Measurements from ENCODE around the gene SUN3.

SUN3 gene

GRCh38 chr7:48035301-48035966 is 6.5 kb upstream of the SUN3 start, which contains the start of gene C7orf57:
Gene C7orf57 (plus strand): TSS chr7:48035543. CDS start chr7:48036309, 766 bp downstream.
- peak within 1 kb of the TSS; percentile 48 to 65 for H3K4me3 ChIP-seq (replicated peaks in 1 of 2; ENCODE audit: low read depth in 2 of 2, low read length in 2 of 2)
- no peak for TF ChIP-seq CTCF (IDR thresholded peaks at IDR 0.05; ENCODE audit: low read depth, low read length)
- peak; percentile 83 to 88 for DNase-seq (ENCODE audit: low read depth in 2 of 2)

GRCh38 chr7:48033922-48034321 is 5.0 kb upstream of the SUN3 start:
- no peak for TF ChIP-seq CTCF (IDR thresholded peaks at IDR 0.05; ENCODE audit: low read depth, low read length)
- peak in 1 of 2 donors; percentile 45 for DNase-seq (ENCODE audit: low read depth in 2 of 2)

GRCh38 chr7:48031111-48031510 is 2.2 kb upstream of the SUN3 start:
- TF ChIP-seq CTCF (IDR thresholded peaks at IDR 0.05; ENCODE audit: low read depth, low read length) = no peak
- H3K4me3 ChIP-seq (replicated peaks in 1 of 2; ENCODE audit: low read depth in 2 of 2, low read length in 2 of 2) = no peak overlapping the region
- no peak for DNase-seq (ENCODE audit: low read depth in 2 of 2)

More at GRCh38 chr7:48033922-48034321, 5.0 kb upstream of the SUN3 start:
- no peak overlapping the region for H3K4me3 ChIP-seq (replicated peaks in 1 of 2; ENCODE audit: low read depth in 2 of 2, low read length in 2 of 2)

- no peak for DNase-seq (ENCODE audit: low read depth in 2 of 2)
- no peak for TF ChIP-seq CTCF (IDR thresholded peaks at IDR 0.05; ENCODE audit: low read depth, low read length)
- no peak overlapping the region for H3K4me3 ChIP-seq (replicated peaks in 1 of 2; ENCODE audit: low read depth in 2 of 2, low read length in 2 of 2)
These were observed 3.3 kb downstream of the SUN3 start for GRCh38 chr7:48025624-48026023.

GRCh38 chr7:48017674-48018073 is 11.2 kb downstream of the SUN3 start:
- no peak for DNase-seq (ENCODE audit: low read depth in 2 of 2)
- no peak overlapping the region for H3K4me3 ChIP-seq (replicated peaks in 1 of 2; ENCODE audit: low read depth in 2 of 2, low read length in 2 of 2)
- TF ChIP-seq CTCF (IDR thresholded peaks at IDR 0.05; ENCODE audit: low read depth, low read length) = no peak

GRCh38 chr7:48016641-48017040 is 12.3 kb downstream of the SUN3 start:
- H3K4me3 ChIP-seq (replicated peaks in 1 of 2; ENCODE audit: low read depth in 2 of 2, low read length in 2 of 2) = no peak overlapping the region
- no peak for DNase-seq (ENCODE audit: low read depth in 2 of 2)
- TF ChIP-seq CTCF (IDR thresholded peaks at IDR 0.05; ENCODE audit: low read depth, low read length) = no peak

- no peak for DNase-seq (ENCODE audit: low read depth in 2 of 2)
- TF ChIP-seq CTCF (IDR thresholded peaks at IDR 0.05; ENCODE audit: low read depth, low read length) = no peak
- H3K4me3 ChIP-seq (replicated peaks in 1 of 2; ENCODE audit: low read depth in 2 of 2, low read length in 2 of 2) = no peak overlapping the region
These were observed 17.0 kb downstream of the SUN3 start for GRCh38 chr7:48011951-48012350.
